Progenitor cell of endocrine pancreas (in vitro differentiated cells): ENCODE results near the gene OR5K3. TPM values are rescaled to one million over a fixed set of nuclear protein-coding genes. Genes with fewer than 3 reads are reported as not detected.

Source experiments
- DNase-seq: peaks from one replicate; pipeline ENCODE4 v3.0.0; 2021; ENCODE audit warnings: low spot score; ENCODE audit not compliant: unreplicated experiment
- H3K27ac Mint-ChIP-seq: 2 replicates; pipeline ENCODE4 v1.8.0; 2021; ENCODE audit warnings: mild to moderate bottlenecking, moderate library complexity, mixed read lengths
- H3K27me3 Mint-ChIP-seq: 2 replicates; pipeline ENCODE4 v1.8.0; 2021; ENCODE audit warnings: mixed read lengths
- H3K36me3 Mint-ChIP-seq: 2 replicates; pipeline ENCODE4 v1.8.0; 2022; ENCODE audit warnings: mixed read lengths; ENCODE audit not compliant: insufficient read depth
- H3K4me1 Mint-ChIP-seq: 2 replicates; pipeline ENCODE4 v1.8.0; 2021; ENCODE audit warnings: low read depth, mixed read lengths
- H3K4me3 Mint-ChIP-seq: 2 replicates; pipeline ENCODE4 v1.8.0; 2021; ENCODE audit warnings: low read depth, mild to moderate bottlenecking, moderate library complexity, mixed read lengths
- H3K9me3 Mint-ChIP-seq: 2 replicates; pipeline ENCODE4 v1.8.0; 2021; ENCODE audit warnings: low read depth, mixed read lengths
- total RNA-seq: library from RNA; stranded (reverse); gene quantifications from 2 replicates; pipeline ENCODE4 v1.2.1, GENCODE V29; 2021
- TF ChIP-seq, protein P1 (sequence below): fragments of 200-600 bp; sonication (generic); IDR thresholded peaks from one replicate; pipeline ENCODE4 v1.5.0; 2021; ENCODE audit warnings: antibody characterized with exemption, mild to moderate bottlenecking; ENCODE audit not compliant: unreplicated experiment

OR5K3 gene
- total RNA-seq, 1 donor from 2014 or later, result not detected

DNA sequence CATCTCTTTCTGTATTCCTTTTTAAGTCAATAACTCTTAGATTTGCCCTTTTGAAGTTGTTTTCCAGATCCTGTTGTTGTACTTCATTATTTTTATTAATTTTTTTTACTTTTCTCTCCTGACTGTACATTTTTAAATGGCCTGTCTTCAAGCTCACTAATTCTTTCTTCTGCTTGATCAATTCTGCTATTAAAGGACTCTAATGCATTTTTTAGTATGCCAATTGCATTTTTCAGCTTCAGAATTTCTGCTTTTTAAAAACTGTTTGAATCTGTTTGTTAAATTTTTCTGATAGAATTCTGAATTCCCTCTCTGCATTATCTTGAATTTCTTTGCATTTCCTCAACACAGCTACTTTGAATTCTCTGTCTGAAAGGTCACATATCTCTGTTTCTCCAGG lies 31.2 kb upstream of the OR5K3 start:
- Mint-ChIP-seq H3K36me3 (no peaks in the 10 kb centered on the region), H3K4me3 (no peak overlapping the region), H3K27me3 (no peaks in the 10 kb centered on the region), H3K4me1 (no peaks in the 10 kb centered on the region), H3K9me3 (peaks cover 6% of the 10 kb centered on the region), H3K27ac (no peak overlapping the region)
- no peak for DNase-seq
- TF ChIP-seq, protein P1, sequence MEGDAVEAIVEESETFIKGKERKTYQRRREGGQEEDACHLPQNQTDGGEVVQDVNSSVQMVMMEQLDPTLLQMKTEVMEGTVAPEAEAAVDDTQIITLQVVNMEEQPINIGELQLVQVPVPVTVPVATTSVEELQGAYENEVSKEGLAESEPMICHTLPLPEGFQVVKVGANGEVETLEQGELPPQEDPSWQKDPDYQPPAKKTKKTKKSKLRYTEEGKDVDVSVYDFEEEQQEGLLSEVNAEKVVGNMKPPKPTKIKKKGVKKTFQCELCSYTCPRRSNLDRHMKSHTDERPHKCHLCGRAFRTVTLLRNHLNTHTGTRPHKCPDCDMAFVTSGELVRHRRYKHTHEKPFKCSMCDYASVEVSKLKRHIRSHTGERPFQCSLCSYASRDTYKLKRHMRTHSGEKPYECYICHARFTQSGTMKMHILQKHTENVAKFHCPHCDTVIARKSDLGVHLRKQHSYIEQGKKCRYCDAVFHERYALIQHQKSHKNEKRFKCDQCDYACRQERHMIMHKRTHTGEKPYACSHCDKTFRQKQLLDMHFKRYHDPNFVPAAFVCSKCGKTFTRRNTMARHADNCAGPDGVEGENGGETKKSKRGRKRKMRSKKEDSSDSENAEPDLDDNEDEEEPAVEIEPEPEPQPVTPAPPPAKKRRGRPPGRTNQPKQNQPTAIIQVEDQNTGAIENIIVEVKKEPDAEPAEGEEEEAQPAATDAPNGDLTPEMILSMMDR, result no peak

DNA sequence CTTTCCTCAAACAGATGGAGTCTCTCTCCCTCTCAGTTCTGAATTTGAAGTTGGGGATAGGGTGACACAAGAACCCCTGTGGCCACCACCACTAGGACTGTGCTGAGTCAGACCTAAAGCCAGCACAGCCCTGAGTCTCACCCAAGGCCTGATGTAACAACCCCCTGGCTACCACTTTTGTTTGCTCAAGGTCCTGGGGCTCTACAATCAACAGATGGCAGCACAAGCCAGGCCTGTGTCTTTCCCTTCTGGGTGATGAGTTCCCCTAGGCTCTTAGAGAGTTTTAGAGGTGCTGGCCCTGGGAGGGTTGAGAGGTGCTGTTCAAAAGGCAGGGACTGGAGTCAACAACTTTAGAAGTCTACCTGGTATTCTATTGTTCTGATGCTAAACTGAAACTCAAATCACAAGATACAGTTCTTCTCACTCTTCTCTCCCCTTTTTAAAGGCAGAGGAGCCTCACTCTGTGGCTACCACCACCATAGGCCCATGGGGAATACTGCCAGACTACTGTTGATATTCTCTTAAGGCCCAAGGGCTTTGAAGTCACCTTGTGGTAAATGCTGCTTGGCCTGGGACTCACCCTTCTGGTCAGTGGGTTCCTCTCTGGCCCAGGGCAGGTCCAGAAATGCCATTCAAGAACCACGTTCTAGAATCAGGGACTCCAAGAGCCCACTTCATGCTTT lies 30.3 kb upstream of the OR5K3 start:
- DNase-seq, result no peak
- peaks cover 6% of the 10 kb centered on the region for H3K9me3 Mint-ChIP-seq
- TF ChIP-seq, protein P1, result no peak
- no peaks in the 10 kb centered on the region for H3K4me1 Mint-ChIP-seq
- no peak overlapping the region for H3K27ac Mint-ChIP-seq
- H3K4me3 Mint-ChIP-seq, result no peak overlapping the region
- H3K27me3 Mint-ChIP-seq, result no peaks in the 10 kb centered on the region
- H3K36me3 Mint-ChIP-seq, result no peaks in the 10 kb centered on the region

DNA sequence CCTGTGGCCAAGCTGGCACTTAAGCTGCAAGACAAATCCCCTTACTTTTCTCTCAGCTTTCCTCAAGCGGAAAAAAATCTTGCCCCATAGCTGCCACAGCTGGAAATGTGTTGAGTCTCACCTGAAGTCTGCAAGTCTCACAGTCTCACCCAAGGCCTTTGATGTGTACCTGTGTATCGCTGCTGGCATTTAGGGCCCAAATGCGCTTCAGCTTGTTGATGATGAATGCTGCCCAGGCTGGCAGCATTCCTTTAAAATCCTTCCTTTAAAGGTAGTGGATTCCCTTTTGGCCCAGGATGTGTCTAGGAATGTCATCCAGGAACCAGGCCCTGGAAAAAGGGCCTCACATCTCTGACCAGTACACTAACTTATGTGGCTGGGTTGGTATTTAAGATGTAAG lies 29.8 kb upstream of the OR5K3 start:
- H3K9me3 Mint-ChIP-seq, result peaks cover 6% of the 10 kb centered on the region
- no peaks in the 10 kb centered on the region for H3K4me1 Mint-ChIP-seq
- TF ChIP-seq, protein P1, result no peak
- H3K4me3 Mint-ChIP-seq, result no peak overlapping the region
- H3K36me3 Mint-ChIP-seq, result no peaks in the 10 kb centered on the region
- no peaks in the 10 kb centered on the region for H3K27me3 Mint-ChIP-seq
- peak overlapping the region; percentile 50 for H3K27ac Mint-ChIP-seq
- no peak for DNase-seq

DNA sequence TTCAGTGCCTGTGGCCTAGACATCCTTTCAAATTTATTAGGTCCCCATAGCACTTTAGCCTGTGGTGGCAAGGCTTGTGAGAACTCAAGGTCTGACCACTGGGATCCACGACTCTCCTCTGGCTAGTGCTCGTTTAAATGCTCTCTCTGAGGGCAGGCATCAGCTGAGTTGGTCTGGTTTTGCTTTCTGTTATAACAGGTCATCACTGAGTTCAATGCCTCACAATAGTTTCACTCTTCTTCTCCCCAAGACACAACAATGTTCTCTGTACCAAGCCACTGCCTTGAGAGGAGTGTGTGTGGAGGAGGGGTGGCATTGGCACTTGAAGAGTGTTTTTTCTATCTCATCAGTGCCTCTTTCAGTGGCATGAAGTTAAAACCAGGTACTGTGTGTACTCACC lies 29.2 kb upstream of the OR5K3 start:
- Mint-ChIP-seq H3K9me3 (peaks cover 6% of the 10 kb centered on the region), H3K36me3 (no peaks in the 10 kb centered on the region), H3K4me3 (no peak overlapping the region), H3K27me3 (no peaks in the 10 kb centered on the region), H3K4me1 (no peaks in the 10 kb centered on the region), H3K27ac (no peak overlapping the region)
- TF ChIP-seq, protein P1, result no peak
- no peak for DNase-seq

DNA sequence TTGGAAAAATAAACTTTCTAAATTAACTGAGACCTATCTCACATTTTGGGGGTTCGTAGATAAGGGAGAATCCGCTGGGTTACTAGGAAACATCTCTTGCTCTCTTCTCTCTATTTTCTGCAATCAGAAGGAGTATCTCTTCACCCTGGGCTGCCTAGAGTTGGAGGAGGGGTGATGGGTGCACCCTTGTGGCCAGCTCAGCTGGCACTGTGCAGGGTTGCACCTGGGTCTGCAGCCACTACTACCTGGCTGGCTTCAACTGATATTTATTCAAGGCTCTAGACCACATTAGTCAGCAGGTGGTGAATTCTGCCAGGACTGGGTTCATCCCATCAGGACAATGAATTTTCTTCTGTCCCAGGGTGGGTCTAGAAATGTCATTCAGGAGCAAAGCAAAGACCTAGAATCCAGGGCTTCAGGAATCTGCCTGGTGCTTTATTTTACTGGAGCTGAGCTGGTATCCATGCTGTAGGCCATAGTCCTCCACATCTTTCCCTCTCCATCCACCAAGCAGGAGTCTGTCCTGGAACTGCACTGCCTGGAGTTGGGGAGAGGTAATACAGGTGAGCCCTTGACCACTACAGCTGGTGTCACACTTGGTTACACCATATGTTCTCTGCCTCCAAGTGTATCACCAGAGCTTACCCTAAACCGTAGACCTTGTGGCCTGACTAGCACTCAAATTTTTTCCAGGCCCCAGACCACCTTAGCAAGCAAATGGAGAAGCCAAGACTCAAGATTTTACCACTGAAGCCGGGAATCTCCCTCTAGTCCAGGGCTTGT lies 22.8 kb upstream of the OR5K3 start:
- Mint-ChIP-seq H3K4me1 (no peaks in the 10 kb centered on the region), H3K9me3 (no peaks in the 10 kb centered on the region), H3K36me3 (no peaks in the 10 kb centered on the region), H3K27ac (no peak overlapping the region), H3K27me3 (no peaks in the 10 kb centered on the region), H3K4me3 (no peak overlapping the region)
- DNase-seq, result no peak
- TF ChIP-seq, protein P1, result no peak
